Progenitor cell of endocrine pancreas (in vitro differentiated cells): ENCODE results near the gene CENPVL2. TPM values are rescaled to one million over a fixed set of nuclear protein-coding genes. Genes with fewer than 3 reads are reported as not detected.
"Not testable (repeated sequence)": the region's sequence is repeated elsewhere in the genome, so short reads cannot be mapped to it uniquely, and the experiment has no call there.

Source experiments
- DNase-seq: peaks from one replicate; pipeline ENCODE4 v3.0.0; 2021; ENCODE audit warnings: low spot score; ENCODE audit not compliant: unreplicated experiment
- H3K27ac Mint-ChIP-seq: 2 replicates; pipeline ENCODE4 v1.8.0; 2021; ENCODE audit warnings: mild to moderate bottlenecking, moderate library complexity, mixed read lengths
- H3K27me3 Mint-ChIP-seq: 2 replicates; pipeline ENCODE4 v1.8.0; 2021; ENCODE audit warnings: mixed read lengths
- H3K36me3 Mint-ChIP-seq: 2 replicates; pipeline ENCODE4 v1.8.0; 2022; ENCODE audit warnings: mixed read lengths; ENCODE audit not compliant: insufficient read depth
- H3K4me1 Mint-ChIP-seq: 2 replicates; pipeline ENCODE4 v1.8.0; 2021; ENCODE audit warnings: low read depth, mixed read lengths
- H3K4me3 Mint-ChIP-seq: 2 replicates; pipeline ENCODE4 v1.8.0; 2021; ENCODE audit warnings: low read depth, mild to moderate bottlenecking, moderate library complexity, mixed read lengths
- H3K9me3 Mint-ChIP-seq: 2 replicates; pipeline ENCODE4 v1.8.0; 2021; ENCODE audit warnings: low read depth, mixed read lengths
- total RNA-seq: library from RNA; stranded (reverse); gene quantifications from 2 replicates; pipeline ENCODE4 v1.2.1, GENCODE V29; 2021
- TF ChIP-seq, protein P1 (sequence below): fragments of 200-600 bp; sonication (generic); IDR thresholded peaks from one replicate; pipeline ENCODE4 v1.5.0; 2021; ENCODE audit warnings: antibody characterized with exemption, mild to moderate bottlenecking; ENCODE audit not compliant: unreplicated experiment

The CENPVL2 gene
- total RNA-seq, 1 donor from 2014 or later: 1.4 TPM

DNA sequence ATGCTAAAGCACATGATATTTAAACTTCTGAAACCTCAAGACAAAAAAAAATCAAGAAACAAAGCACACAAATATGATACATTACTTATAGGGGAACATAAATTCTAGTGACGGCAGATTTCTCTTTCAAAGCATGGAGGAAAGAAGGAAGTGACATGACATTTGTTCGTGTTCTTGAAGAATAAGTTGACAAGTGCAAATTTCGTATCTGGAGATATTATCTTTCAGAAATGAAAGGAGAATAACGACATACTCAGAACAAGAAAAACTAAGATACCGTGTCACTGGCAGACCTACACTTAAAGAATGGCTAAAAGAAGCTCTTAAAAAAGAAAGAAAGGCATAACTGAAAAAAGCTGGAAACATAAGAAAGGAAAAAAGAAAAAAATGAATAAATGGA lies 16.6 kb downstream of the CENPVL2 start:
- no peak overlapping the region for H3K27ac Mint-ChIP-seq
- DNase-seq: no peak
- peaks cover 6% of the 10 kb centered on the region for H3K27me3 Mint-ChIP-seq
- H3K4me1 Mint-ChIP-seq: no peaks in the 10 kb centered on the region
- H3K36me3 Mint-ChIP-seq: no peaks in the 10 kb centered on the region
- H3K4me3 Mint-ChIP-seq: no peak overlapping the region
- H3K9me3 Mint-ChIP-seq: peaks cover 20% of the 10 kb centered on the region
- TF ChIP-seq, protein P1, sequence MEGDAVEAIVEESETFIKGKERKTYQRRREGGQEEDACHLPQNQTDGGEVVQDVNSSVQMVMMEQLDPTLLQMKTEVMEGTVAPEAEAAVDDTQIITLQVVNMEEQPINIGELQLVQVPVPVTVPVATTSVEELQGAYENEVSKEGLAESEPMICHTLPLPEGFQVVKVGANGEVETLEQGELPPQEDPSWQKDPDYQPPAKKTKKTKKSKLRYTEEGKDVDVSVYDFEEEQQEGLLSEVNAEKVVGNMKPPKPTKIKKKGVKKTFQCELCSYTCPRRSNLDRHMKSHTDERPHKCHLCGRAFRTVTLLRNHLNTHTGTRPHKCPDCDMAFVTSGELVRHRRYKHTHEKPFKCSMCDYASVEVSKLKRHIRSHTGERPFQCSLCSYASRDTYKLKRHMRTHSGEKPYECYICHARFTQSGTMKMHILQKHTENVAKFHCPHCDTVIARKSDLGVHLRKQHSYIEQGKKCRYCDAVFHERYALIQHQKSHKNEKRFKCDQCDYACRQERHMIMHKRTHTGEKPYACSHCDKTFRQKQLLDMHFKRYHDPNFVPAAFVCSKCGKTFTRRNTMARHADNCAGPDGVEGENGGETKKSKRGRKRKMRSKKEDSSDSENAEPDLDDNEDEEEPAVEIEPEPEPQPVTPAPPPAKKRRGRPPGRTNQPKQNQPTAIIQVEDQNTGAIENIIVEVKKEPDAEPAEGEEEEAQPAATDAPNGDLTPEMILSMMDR: no peak

DNA sequence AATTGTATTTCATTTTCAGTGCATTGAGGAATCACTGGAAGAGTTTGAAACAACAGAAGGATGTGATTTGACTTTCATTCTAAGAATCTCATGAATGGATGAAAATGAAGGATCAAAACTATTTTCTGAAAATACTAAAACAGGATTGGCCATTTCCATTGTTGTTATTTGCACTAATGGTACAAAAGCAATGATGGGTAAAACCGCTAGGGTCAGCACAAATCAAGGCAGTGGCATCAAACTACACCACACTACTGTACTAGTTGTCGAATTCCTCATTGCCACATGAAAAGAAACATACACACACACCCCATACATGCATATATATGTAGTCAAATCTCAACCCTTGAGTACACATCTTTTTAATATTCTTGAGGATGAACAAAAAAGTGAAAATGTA lies 39.3 kb downstream of the CENPVL2 start:
- Mint-ChIP-seq H3K27me3 (peaks cover 13% of the 10 kb centered on the region), H3K27ac (no peak overlapping the region), H3K9me3 (peaks cover 23% of the 10 kb centered on the region), H3K36me3 (no peaks in the 10 kb centered on the region), H3K4me1 (no peaks in the 10 kb centered on the region), H3K4me3 (no peak overlapping the region)
- DNase-seq: no peak
- TF ChIP-seq, protein P1: no peak

DNA sequence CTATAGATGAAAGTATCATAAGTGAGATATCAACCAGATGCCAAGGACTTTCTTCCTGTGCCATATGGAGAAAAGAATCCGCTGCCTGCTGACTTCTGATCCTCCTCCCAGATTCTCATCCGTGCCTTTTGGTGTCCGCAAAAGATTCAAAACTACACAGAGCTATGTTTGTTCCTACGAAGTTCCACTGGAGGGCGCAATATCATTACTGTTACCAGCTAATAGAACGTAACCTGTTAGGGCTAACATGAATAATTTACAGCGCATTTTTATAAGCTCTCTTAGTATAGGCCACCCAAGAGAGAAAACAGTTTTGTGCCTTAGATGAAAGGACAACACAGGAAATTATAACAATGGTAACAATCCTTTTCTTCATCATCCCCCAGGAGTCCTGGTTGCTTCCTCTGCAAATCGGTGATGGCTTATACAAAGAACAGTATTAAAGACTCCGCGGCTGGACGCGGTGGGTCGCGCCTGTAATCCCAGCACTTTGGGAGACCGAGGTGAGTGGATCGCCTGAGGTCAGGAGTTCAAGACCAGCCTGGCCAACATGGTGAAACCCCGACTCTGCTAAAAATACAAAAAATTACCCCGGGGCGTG lies 41.1 kb downstream of the CENPVL2 start:
- DNase-seq: no peak
- no peaks in the 10 kb centered on the region for H3K36me3 Mint-ChIP-seq
- peaks cover 13% of the 10 kb centered on the region for H3K27me3 Mint-ChIP-seq
- H3K27ac Mint-ChIP-seq: no peak overlapping the region
- H3K9me3 Mint-ChIP-seq: peaks cover 14% of the 10 kb centered on the region
- H3K4me3 Mint-ChIP-seq: no peak overlapping the region
- TF ChIP-seq, protein P1: peak; percentile 67
- no peaks in the 10 kb centered on the region for H3K4me1 Mint-ChIP-seq

DNA sequence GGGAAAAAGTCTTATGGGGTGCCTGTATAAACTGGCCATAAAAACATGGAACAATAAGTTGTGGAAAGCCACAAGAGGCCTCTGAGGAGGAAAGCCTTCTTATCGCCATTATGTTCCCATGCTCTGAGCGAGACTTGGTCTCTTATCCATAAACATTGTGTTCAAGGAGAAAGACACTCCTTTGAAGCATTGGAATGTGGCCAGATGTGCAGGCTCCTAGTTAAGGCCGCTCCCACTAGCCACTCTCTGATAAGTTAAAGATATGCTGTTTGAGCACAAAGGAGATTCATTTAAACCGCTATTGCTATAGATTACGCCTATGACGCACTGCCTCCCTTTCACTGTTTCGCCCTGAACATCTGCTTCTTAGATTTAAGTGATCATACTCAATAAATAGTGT lies 46.1 kb downstream of the CENPVL2 start:
- not testable (repeated sequence) for H3K4me1 Mint-ChIP-seq, H3K4me3 Mint-ChIP-seq, DNase-seq, H3K27ac Mint-ChIP-seq, H3K36me3 Mint-ChIP-seq
- peaks cover 10% of the 10 kb centered on the region for H3K27me3 Mint-ChIP-seq
- H3K9me3 Mint-ChIP-seq: peaks cover 14% of the 10 kb centered on the region

Other genes with a start within 250 kb of the CENPVL2 start
- gene NUDT11, start 186.2 kb downstream of the CENPVL2 start, total RNA-seq: 17.9 and 20.2 TPM in 2 replicates
- 4.6 and 5.4 TPM in 2 replicates for gene CENPVL3, start 63.9 kb downstream of the CENPVL2 start, total RNA-seq
- gene CENPVL1, start 27.7 kb upstream of the CENPVL2 start, total RNA-seq: 1.4 TPM in 2 replicates
- gene GSPT2, start 60.6 kb upstream of the CENPVL2 start, total RNA-seq: 20.2 and 21.2 TPM in 2 replicates
- gene MAGED1, start 210.8 kb upstream of the CENPVL2 start, total RNA-seq: 230 and 232 TPM in 2 replicates